HG02678 (cell line): ENCODE results near the gene C1orf50.

ENCODE experiments used
- ATAC-seq: cut with Tn5 transposase; IDR thresholded peaks from one replicate; pipeline ENCODE4 v1.9.1; 2021; ENCODE audit warnings: mild to moderate bottlenecking, moderate library complexity; ENCODE audit not compliant: unreplicated experiment

Gene C1orf50

GRCh38 chr1:42758641-42759040 is 8.4 kb upstream of the C1orf50 start:
- no peak for ATAC-seq

DNA sequence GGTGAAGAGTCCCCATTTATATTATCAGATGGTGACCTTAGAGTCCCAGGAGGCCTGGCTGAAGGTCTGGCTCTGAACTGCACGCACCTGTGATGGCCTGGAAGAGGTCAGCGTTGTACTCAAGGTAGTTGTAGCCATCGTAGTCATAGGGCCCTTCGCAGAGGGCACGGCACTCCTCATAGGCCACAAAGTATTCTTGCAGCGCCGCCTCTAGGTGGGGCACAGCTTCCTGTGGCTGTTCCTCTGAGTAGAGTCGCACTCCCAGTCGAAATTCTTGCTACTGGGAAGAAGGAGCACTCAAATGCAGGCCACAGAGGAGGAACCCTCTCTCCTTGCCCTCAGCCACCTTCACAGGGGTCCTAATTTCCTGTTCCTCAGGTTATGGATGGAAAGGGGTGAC is 7.9 kb upstream of the C1orf50 start:
- no peak for ATAC-seq

DNA sequence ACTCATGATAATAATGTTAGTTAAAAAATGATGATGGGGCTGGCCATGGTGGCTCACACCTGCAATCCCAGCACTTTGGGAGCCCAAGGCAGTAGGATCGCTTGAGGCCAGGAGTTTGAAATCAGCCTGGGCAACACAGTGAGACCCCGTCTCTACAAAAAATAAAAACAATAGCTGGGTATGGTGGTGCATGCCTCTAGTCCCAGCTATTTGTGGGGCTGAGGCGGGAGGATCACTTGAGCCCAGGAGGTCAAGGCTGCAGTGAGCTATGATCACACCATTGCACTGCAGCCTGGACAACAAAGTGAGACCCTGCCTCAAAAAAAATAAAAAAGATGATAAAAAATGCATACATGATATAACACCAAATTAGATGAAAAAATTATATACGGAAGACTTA is 5.5 kb upstream of the C1orf50 start:
- ATAC-seq = no peak

DNA sequence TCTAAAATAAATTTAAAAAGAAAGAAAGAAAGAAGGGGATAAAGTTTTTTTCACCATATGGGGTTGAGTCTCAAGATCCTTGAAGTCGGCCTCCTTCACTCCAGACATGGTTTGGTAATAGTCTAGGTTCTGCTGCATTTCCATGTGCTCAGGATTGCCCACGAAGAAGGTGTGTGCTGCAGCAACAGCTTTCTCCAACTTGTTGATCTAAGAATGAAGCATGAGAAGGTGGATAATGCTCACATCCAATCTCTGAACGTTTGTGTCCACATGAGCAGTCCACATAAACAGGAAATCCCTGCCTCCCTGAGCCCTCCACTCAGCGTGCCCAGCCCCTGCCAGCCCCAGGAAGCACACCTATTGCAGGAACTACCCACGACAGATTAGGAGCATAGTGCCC is 4.8 kb upstream of the C1orf50 start:
- no peak for ATAC-seq

DNA sequence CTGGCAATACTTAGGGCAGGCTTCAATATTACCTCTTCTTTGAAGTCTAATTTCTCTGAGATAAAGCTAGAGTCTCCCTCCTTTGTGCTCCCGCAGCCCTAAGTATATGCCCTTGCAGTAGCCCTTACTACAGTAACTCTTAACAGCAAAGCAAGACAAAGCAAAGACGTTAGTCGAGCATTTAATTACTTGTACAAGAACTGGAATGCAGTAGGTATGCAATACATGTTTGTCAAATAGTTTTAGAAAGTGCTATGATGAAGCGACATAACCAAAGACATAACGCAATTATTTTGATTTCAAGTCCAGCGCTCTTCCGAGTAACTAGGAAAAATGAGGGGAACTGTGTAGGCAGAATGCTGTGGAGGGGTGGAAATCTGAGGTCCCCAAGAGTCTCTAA is 1.8 kb upstream of the C1orf50 start:
- ATAC-seq = no peak

- peak; percentile 16 for ATAC-seq
Observed at GRCh38 chr1:42765832-42766740, 963 bp upstream of the C1orf50 start.

- ATAC-seq = peak; percentile 3
Observed at GRCh38 chr1:42767510-42768000, 506 bp downstream of the C1orf50 start.

DNA sequence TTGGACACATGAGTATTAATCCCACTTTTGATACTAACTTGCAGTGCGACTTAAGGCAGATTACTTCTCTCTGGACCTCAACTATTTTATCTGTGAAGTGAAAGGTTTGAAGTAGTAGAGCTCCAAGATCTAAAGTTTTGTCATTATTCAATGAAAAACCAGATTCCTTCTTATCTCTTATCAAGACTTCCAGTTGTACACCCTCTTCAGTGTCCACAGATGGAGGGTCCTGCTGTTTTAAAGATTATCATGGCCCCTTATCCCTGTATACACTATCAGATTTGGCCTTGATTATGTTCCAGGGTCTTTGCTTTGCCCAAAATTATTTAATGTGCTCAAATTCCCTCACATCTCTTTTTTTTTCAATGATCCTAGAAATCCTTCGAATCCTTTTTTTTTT is 1.1 kb downstream of the C1orf50 start:
- no peak for ATAC-seq

DNA sequence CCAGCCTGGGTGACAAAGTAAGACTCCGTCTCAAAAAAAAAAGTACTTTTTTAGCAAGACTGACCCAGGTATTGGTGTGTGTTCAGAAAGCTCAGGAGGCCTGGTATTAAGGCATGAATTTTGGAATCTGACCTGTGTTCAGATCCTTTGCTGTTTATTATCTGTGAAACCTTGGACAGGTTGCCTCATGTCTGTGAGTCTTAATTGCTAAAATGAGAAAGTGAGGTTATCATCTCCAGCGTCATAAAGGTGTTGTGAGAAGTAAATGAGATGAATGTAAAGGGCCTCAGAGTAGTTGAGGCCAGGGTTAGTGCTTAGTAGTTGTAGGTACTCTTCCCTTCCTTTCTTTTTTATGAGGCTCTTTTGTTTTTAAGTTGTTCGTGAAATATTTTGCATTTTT is 2.8 kb downstream of the C1orf50 start:
- ATAC-seq = no peak

DNA sequence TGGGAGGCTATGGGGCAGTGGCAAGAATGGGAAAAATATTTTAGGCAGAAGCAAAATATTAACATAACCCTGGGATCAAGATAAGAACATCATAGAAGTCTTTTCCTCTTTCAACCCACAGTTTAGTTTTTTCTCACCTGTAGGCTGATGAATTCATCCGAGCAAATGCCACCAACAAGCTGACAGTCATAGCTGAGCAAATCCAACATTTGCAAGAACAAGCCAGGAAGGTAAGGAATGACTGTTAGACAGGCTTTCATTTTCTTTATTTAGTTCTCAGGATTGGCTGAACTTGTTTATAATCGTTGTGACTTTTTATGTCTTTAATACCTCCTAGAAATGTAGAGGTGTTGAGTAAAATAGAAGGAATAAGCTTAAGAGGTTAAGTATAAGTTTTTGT is 6.4 kb downstream of the C1orf50 start:
- no peak for ATAC-seq

GRCh38 chr1:42774928-42775526 is 8.0 kb downstream of the C1orf50 start:
- no peak for ATAC-seq

DNA sequence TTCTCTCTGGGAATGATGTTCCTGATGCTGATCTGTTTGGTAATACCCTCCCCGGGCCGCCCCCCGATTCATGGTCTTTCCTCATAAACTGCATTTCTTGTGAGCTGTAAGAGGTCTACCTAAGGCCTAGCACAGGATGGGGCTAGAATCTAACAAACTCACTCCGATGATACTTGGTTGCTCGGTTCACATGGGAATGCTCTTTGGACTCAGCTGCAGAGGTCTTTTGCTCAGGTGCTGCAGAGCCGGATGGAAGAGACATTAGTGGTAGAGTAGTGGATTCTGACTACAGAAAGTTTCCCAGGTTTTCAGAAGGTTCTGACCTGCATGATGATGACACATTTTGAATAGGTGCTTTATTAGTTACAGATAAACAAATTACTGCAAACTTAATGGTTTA is 9.5 kb downstream of the C1orf50 start:
- ATAC-seq = no peak

DNA sequence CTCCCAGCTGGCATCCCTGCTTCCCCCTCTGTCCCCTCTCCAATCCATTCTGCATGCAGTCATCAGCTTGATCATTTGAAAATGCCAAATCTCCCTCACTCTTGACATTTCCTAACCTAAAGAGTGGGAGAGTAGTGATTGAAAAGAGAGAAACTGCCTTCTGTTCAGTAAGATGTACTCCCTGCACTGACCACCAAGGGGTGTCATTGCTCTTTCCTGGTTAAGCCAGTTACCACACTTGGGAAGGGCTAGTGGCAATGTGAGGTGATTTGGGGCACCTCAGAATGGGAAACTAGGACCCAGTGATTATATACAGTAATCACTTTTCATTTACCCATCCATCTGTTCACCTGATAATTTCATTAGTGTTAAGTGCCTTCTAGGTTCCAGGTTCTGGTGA is 10.8 kb downstream of the C1orf50 start:
- ATAC-seq = no peak

- no peak for ATAC-seq
Observed at GRCh38 chr1:42779725-42780124, 12.7 kb downstream of the C1orf50 start.

- ATAC-seq = no peak
Observed at GRCh38 chr1:42780176-42780575, 13.1 kb downstream of the C1orf50 start.

- ATAC-seq = no peak
Observed at GRCh38 chr1:42783092-42783491, 16.0 kb downstream of the C1orf50 start.

DNA sequence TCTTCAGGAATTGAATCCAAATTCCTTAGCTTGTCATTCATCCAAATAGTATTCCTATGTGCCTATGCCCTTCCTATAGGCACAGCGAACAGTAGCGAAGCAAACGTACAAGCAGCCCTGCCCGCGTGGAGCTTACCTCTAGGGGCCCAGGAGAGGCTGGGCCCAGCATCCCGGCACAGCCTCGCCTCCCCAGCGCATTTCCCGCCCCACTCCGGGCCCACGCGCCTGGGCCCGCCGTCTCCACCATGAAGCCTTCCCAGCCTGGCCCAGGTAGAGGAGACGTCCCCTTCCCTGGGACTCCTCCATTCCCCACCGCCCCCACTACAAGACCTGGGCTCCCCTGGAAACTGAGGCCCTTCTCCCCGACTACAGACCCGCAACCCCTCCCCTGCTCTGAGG is 17.5 kb downstream of the C1orf50 start:
- no peak for ATAC-seq

- ATAC-seq = no peak
Observed at GRCh38 chr1:42784946-42785693, 18.1 kb downstream of the C1orf50 start, which contains the start of gene TMEM269. Gene TMEM269, plus strand, starts transcription at chr1:42784991. Its CDS starts 4,903 bp downstream, at chr1:42789894.

GRCh38 chr1:42786097-42786496 is 19.0 kb downstream of the C1orf50 start:
- no peak for ATAC-seq

- ATAC-seq = no peak
Observed at GRCh38 chr1:42788021-42788420, 21.0 kb downstream of the C1orf50 start.

GRCh38 chr1:42793824-42794223 is 26.8 kb downstream of the C1orf50 start:
- no peak for ATAC-seq
